Activated naive CD8-positive, alpha-beta T cell treated with anti-CD3 and anti-CD28 coated beads, Interleukin-2, amount 10 ng/mL, durations not matched to agents 7 days and 5 days (primary cell): Measurements from ENCODE around the gene ANKS1A. TPM values are rescaled to one million over a fixed set of nuclear protein-coding genes. Genes with fewer than 3 reads are reported as not detected.
A peak's percentile ranks its signal among the peaks of the same experiment; 100 is the strongest.
"Not testable (repeated sequence)": the region's sequence is repeated elsewhere in the genome, so short reads cannot be mapped to it uniquely, and the experiment has no call there.

Source experiments
- ATAC-seq: fragments of 150-1000 bp; cut with Tn5 transposase; one replicate; pipeline ENCODE4 v1.10.0; 2021; ENCODE audit warnings: low read depth, moderate library complexity
- POLR2A ChIA-PET: fragments of 350-600 bp; sonication (Branson Sonifier 250); formaldehyde crosslinking; loops from one replicate; lab custom pipeline; 2021; ENCODE audit warnings: antibody characterized with exemption; lab: Charles Lee
- DNase-seq: peaks from one replicate; pipeline ENCODE4 v3.0.0; 2021
- H3K27ac Mint-ChIP-seq: one replicate; pipeline ENCODE4 v1.8.0; 2022; ENCODE audit warnings: mild to moderate bottlenecking, mixed read lengths
- H3K27me3 Mint-ChIP-seq: one replicate; pipeline ENCODE4 v1.8.0; 2022; ENCODE audit warnings: mild to moderate bottlenecking, moderate library complexity, mixed read lengths
- H3K36me3 Mint-ChIP-seq: one replicate; pipeline ENCODE4 v1.8.0; 2021; ENCODE audit warnings: mild to moderate bottlenecking, mixed read lengths
- H3K4me1 Mint-ChIP-seq: one replicate; pipeline ENCODE4 v1.8.0; 2021; ENCODE audit warnings: mixed read lengths
- H3K4me3 Mint-ChIP-seq: one replicate; pipeline ENCODE4 v1.8.0; 2022; ENCODE audit warnings: mild to moderate bottlenecking, moderate library complexity, mixed read lengths
- H3K9me3 Mint-ChIP-seq: one replicate; pipeline ENCODE4 v1.8.0; 2021; ENCODE audit warnings: mixed read lengths
- total RNA-seq, 2 experiments: library from RNA; stranded (reverse); gene quantifications; one replicate each; pipeline ENCODE4 v1.2.3, GENCODE V29; 2021

The ANKS1A gene
- total RNA-seq, 2 experiments from 2014 or later: 8.1 to 9.3 TPM

GRCh38 chr6:34871853-34872252 is 17.2 kb upstream of the ANKS1A start:
- Mint-ChIP-seq H3K4me3 (no peak overlapping the region), H3K36me3 (peaks cover 7% of the 10 kb centered on the region), H3K27ac (no peak overlapping the region), H3K9me3 (no peaks in the 10 kb centered on the region), H3K27me3 (no peaks in the 10 kb centered on the region), H3K4me1 (no peaks in the 10 kb centered on the region)
- POLR2A ChIA-PET: no interaction called here
- ATAC-seq (no peak), DNase-seq (no peak)

- no peak for DNase-seq
- Mint-ChIP-seq H3K4me1 (no peaks in the 10 kb centered on the region), H3K27ac (no peak overlapping the region), H3K36me3 (peaks cover 7% of the 10 kb centered on the region), H3K4me3 (no peak overlapping the region), H3K9me3 (no peaks in the 10 kb centered on the region), H3K27me3 (no peaks in the 10 kb centered on the region)
- ATAC-seq: no peak
- POLR2A ChIA-PET: no interaction called here
Measured at GRCh38 chr6:34872332-34872731, 16.7 kb upstream of the ANKS1A start.

GRCh38 chr6:34875292-34876213 is 13.5 kb upstream of the ANKS1A start:
- peaks cover 11% of the 10 kb centered on the region for H3K36me3 Mint-ChIP-seq
- H3K4me1 Mint-ChIP-seq: peaks cover 2% of the 10 kb centered on the region
- DNase-seq (no peak), ATAC-seq (no peak)
- no peak overlapping the region for H3K4me3 Mint-ChIP-seq
- no peak overlapping the region for H3K27ac Mint-ChIP-seq
- H3K9me3 Mint-ChIP-seq: no peaks in the 10 kb centered on the region
- H3K27me3 Mint-ChIP-seq: no peaks in the 10 kb centered on the region
- POLR2A ChIA-PET: interaction anchor here (1.5 kb wide), 1 partner anchor 12 kb away, joined by 5 read pairs; the partner anchor contains the start of gene TAF11

- peaks cover 2% of the 10 kb centered on the region for H3K4me1 Mint-ChIP-seq
- no peak for DNase-seq
- peaks cover 9% of the 10 kb centered on the region for H3K36me3 Mint-ChIP-seq
- no peak overlapping the region for H3K27ac Mint-ChIP-seq
- H3K27me3 Mint-ChIP-seq: no peaks in the 10 kb centered on the region
- H3K9me3 Mint-ChIP-seq: no peaks in the 10 kb centered on the region
- ATAC-seq: no peak
- H3K4me3 Mint-ChIP-seq: no peak overlapping the region
- POLR2A ChIA-PET: no interaction called here
Measured at GRCh38 chr6:34876472-34876871, 12.6 kb upstream of the ANKS1A start.

GRCh38 chr6:34877259-34877658 is 11.8 kb upstream of the ANKS1A start:
- H3K27me3 Mint-ChIP-seq: no peaks in the 10 kb centered on the region
- H3K27ac Mint-ChIP-seq: no peak overlapping the region
- DNase-seq (no peak), ATAC-seq (no peak)
- POLR2A ChIA-PET: interaction anchor here (1.7 kb wide), 1 partner anchor 10 kb away, joined by 5 read pairs; the partner anchor contains the start of gene TAF11
- no peaks in the 10 kb centered on the region for H3K9me3 Mint-ChIP-seq
- no peak overlapping the region for H3K4me3 Mint-ChIP-seq
- peaks cover 2% of the 10 kb centered on the region for H3K4me1 Mint-ChIP-seq
- peaks cover 9% of the 10 kb centered on the region for H3K36me3 Mint-ChIP-seq

- Mint-ChIP-seq H3K4me1 (peaks cover 2% of the 10 kb centered on the region), H3K27ac (peak overlapping the region; percentile 43), H3K36me3 (peaks cover 11% of the 10 kb centered on the region), H3K4me3 (no peak overlapping the region), H3K9me3 (no peaks in the 10 kb centered on the region), H3K27me3 (no peaks in the 10 kb centered on the region)
- DNase-seq (no peak), ATAC-seq (no peak)
- POLR2A ChIA-PET: interaction anchor here (1.7 kb wide), 1 partner anchor 10 kb away, joined by 5 read pairs; the partner anchor contains the start of gene TAF11
Measured at GRCh38 chr6:34877869-34878485, 11.1 kb upstream of the ANKS1A start.

GRCh38 chr6:34884073-34884472 is 5.0 kb upstream of the ANKS1A start:
- H3K4me3 Mint-ChIP-seq, DNase-seq, ATAC-seq, H3K27me3 Mint-ChIP-seq, H3K9me3 Mint-ChIP-seq, H3K27ac Mint-ChIP-seq, POLR2A ChIA-PET: not testable (repeated sequence)
- Mint-ChIP-seq H3K36me3 (peaks cover 20% of the 10 kb centered on the region), H3K4me1 (peaks cover 16% of the 10 kb centered on the region)

GRCh38 chr6:34884996-34885395 is 4.1 kb upstream of the ANKS1A start:
- Mint-ChIP-seq H3K9me3 (peaks cover 2% of the 10 kb centered on the region), H3K4me1 (peaks cover 17% of the 10 kb centered on the region), H3K27me3 (peaks cover 2% of the 10 kb centered on the region), H3K27ac (no peak overlapping the region), H3K4me3 (no peak overlapping the region), H3K36me3 (peaks cover 17% of the 10 kb centered on the region)
- ATAC-seq (no peak), DNase-seq (no peak)
- POLR2A ChIA-PET: interaction anchor here (0.7 to 1.6 kb wide), 2 partner anchors 14 to 270 kb away, joined by 3 read pairs; no protein-coding TSS in a partner anchor

GRCh38 chr6:34885837-34886236 is 3.2 kb upstream of the ANKS1A start:
- H3K27ac Mint-ChIP-seq, H3K27me3 Mint-ChIP-seq, H3K9me3 Mint-ChIP-seq, ATAC-seq, DNase-seq: not testable (repeated sequence)
- Mint-ChIP-seq H3K4me3 (peak overlapping the region; percentile 5), H3K36me3 (peaks cover 15% of the 10 kb centered on the region), H3K4me1 (peaks cover 22% of the 10 kb centered on the region)
- POLR2A ChIA-PET: interaction anchor here (1.6 kb wide), 1 partner anchor 14 kb away, joined by 3 read pairs; no protein-coding TSS in a partner anchor

- H3K4me3 Mint-ChIP-seq: peak within 1 kb of the TSS; percentile 99
Measured at GRCh38 chr6:34887753-34888513, 1.1 kb upstream of the ANKS1A start, which contains the start of gene TAF11. TAF11 (minus strand) TSS chr6:34888042; CDS start chr6:34887957, 85 bp downstream.

GRCh38 chr6:34888514-34888856 is 570 bp upstream of the ANKS1A start:
- Mint-ChIP-seq H3K4me3 (peak overlapping the region; percentile 99), H3K36me3 (peaks cover 13% of the 10 kb centered on the region), H3K27me3 (peaks cover 7% of the 10 kb centered on the region), H3K4me1 (peaks cover 28% of the 10 kb centered on the region), H3K27ac (peak overlapping the region; percentile 99), H3K9me3 (peaks cover 2% of the 10 kb centered on the region)
- POLR2A ChIA-PET: interaction anchor here (0.6 to 3.3 kb wide), 9 partner anchors 16 to 652 kb away, joined by 3 to 24 read pairs (median 3); partner anchors contain the start of genes BLTP3A, HMGA1, ILRUN and SNRPC
- no peak for ATAC-seq
- DNase-seq: no peak

More at GRCh38 chr6:34887753-34888513, 1.1 kb upstream of the ANKS1A start, which contains the start of gene TAF11:
- peak within 1 kb of the TSS; percentile 99 for H3K27ac Mint-ChIP-seq
- POLR2A ChIA-PET: interaction anchor here (0.6 to 3.3 kb wide), 14 partner anchors 8 to 651 kb away, joined by 3 to 24 read pairs (median 4); partner anchors contain the start of genes BLTP3A, HMGA1, ILRUN and SNRPC
- peaks cover 2% of the 10 kb centered on the region for H3K9me3 Mint-ChIP-seq
- peak; percentile 89 for DNase-seq
- peaks cover 7% of the 10 kb centered on the region for H3K27me3 Mint-ChIP-seq
- peaks cover 13% of the 10 kb centered on the region for H3K36me3 Mint-ChIP-seq
- peaks cover 28% of the 10 kb centered on the region for H3K4me1 Mint-ChIP-seq
- ATAC-seq: peak; percentile 90

- Mint-ChIP-seq H3K4me1 (peaks cover 25% of the 10 kb centered on the region), H3K9me3 (no peaks in the 10 kb centered on the region), H3K36me3 (peaks cover 3% of the 10 kb centered on the region), H3K4me3 (peak overlapping the region; percentile 99), H3K27me3 (peaks cover 7% of the 10 kb centered on the region), H3K27ac (no peak overlapping the region)
- DNase-seq (no peak), ATAC-seq (no peak)
- POLR2A ChIA-PET: interaction anchor here (1.1 kb wide), 1 partner anchor 133 kb away, joined by 3 read pairs; the partner anchor contains the start of gene SNRPC
Measured at GRCh38 chr6:34890533-34890925, 1.5 kb downstream of the ANKS1A start.
